IMR-90 (cell line): ENCODE measurements around the gene ATRNL1.

Experiments
- BHLHE40 ChIP-seq: fragments of 150-350 bp; IDR thresholded peaks from 2 replicates; pipeline ENCODE4 v1.6.1; 2016; ENCODE audit warnings: mild to moderate bottlenecking, low read depth, low read length
- CTCF ChIP-seq: conservative IDR thresholded peaks from 2 replicates; pipeline ENCODE4 v1.5.1; 2012; ENCODE audit warnings: mild to moderate bottlenecking, low read depth, low read length, improper control_type of control experiment
- MAZ ChIP-seq: IDR thresholded peaks from 2 replicates; pipeline ENCODE4 v1.6.1; 2012; ENCODE audit warnings: low read depth, mild to moderate bottlenecking, low read length, improper control_type of control experiment, moderate library complexity, borderline replicate concordance
- MXI1 ChIP-seq: IDR thresholded peaks from 2 replicates; pipeline ENCODE4 v1.6.1; 2012; ENCODE audit warnings: low read depth, mild to moderate bottlenecking, low read length, moderate library complexity, borderline replicate concordance
- POLR2A ChIP-seq: IDR thresholded peaks from 2 replicates; pipeline ENCODE4 v1.6.1; 2012; ENCODE audit warnings: mild to moderate bottlenecking, low read depth, low read length

- TF ChIP-seq CTCF, result no peak
- TF ChIP-seq POLR2A, result no peak
- no peak for TF ChIP-seq MXI1
- TF ChIP-seq BHLHE40, result no peak
- no peak for TF ChIP-seq MAZ
These were observed 334.4 kb downstream of the ATRNL1 start for GRCh38 chr10:115427611-115428010.
